Measurements from ENCODE around the gene CDH11.

- TF ChIP-seq CTCF (IDR thresholded peaks at IDR 0.05) (no peak), EZH2 (IDR thresholded peaks at IDR 0.05; ENCODE audit: borderline replicate concordance, insufficient read depth, low read depth, low read length, poor library complexity, severe bottlenecking) (no peak)
Measured at GRCh38 chr16:65070831-65071432, 50.9 kb downstream of the CDH11 start.

Measured in B cell (primary cell).